Measurements from ENCODE around the gene LCN10. TPM values are rescaled to one million over a fixed set of nuclear protein-coding genes. Genes with fewer than 3 reads are reported as not detected.

The LCN10 gene
- total and polyA plus RNA-seq, 10 of the 15 experiments (the other 5 are each of a cell fraction or from before 2014, with no cell fraction given) = 0.06 to 1.3 (median 0.21) TPM; not detected in 1

DNA sequence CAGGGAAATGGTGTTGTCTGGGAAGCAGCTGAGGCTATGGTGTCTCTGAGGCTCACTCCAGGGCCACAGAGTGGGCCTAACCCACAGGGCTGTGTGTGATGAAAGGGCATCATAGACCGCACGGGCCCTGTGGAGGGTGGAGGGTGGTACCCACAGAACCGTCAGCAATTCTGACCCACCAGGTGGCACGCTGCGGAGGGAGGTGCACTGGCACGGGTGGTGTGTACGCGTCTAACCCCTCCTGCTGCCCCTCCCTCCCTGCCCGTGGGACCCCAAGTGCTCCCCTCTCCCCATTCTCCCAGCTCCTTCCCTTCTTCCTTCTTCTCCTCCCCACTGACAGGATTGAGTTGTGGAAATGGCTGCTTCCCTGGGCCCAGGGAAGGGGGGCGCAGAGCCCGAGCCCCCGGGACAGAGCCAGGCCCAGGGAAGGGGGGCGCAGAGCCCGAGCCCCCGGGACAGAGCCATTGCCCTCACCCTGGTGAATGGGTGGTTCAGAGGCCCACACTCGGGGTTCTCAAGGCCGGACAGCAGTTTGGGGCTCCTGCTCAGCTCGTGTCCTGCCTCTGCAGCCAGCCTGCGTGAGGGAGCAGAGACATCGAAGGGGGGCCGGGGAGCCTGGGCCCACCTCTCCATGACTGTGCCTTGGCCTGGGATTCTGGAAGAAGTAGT, 6.8 kb downstream of the LCN10 start (continued):
- no peak for TF ChIP-seq ASH2L (IDR thresholded peaks at IDR 0.05; ENCODE audit: borderline replicate concordance, low read depth)
- TF ChIP-seq ZNF622 (IDR thresholded peaks at IDR 0.05) = no peak
- no peak for TF ChIP-seq ESRRA (IDR thresholded peaks at IDR 0.05; ENCODE audit: low read length)
- no peak for TF ChIP-seq IKZF2 (IDR thresholded peaks at IDR 0.05)
- TF ChIP-seq SPI1 (IDR thresholded peaks at IDR 0.05; ENCODE audit: borderline replicate concordance, insufficient read depth, low read depth, low read length) = no peak

DNA sequence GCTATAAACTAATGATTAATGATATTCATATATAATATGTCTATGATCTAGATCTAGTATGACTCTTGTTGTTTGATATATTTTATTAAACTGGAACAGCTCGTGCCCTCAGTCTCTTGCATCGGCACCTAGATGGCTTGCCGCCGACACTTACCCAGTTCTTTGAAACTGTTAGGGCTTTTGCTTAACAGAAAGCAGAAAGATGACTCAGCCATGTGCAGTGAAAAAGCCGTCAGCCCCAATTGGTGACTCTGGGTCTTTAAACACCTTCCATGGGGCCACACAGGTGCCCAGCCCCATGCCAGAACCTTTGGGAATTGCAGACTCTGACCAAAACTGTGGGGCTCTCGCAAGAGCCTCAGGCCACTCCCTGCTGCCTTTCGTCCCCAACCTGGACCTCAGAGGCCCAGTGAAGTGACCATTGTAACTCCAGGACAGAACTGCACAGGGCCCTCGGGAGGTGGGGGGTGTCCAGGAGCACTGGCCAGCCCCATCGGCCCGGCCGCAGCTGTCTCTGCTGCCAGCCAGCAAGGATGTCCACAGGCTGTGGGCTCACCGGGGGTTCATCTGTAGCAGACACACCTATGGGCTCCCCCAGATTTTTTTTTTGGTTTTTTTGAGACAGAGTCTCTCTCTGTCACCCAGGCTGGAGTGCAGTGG, 7.8 kb downstream of the LCN10 start:
- ATAC-seq = no peak
- H3K4me3 ChIP-seq = no peak overlapping the region
- H3K36me3 ChIP-seq (ENCODE audit: control insufficient read depth in 2 of 2, insufficient read depth in 2 of 2, low read length in 1 of 2) = no peaks in the 10 kb centered on the region
- H3K4me1 ChIP-seq (ENCODE audit: control insufficient read depth, insufficient read depth, low read length) = no peaks in the 10 kb centered on the region
- peaks cover under 1% of the 10 kb centered on the region; the same call in 1 of the 2 replicates for H3K79me2 ChIP-seq (ENCODE audit: control insufficient read depth, insufficient read depth, low read length)
- no peak for DNase-seq (ENCODE audit: low read depth, low spot score)
- no peak for FAIRE-seq
- in situ Hi-C loops (cut with MboI) = no loop called here
- H3K27ac ChIP-seq (ENCODE audit: control insufficient read depth, insufficient read depth) = no peak overlapping the region
- no peak overlapping the region for H3K4me2 ChIP-seq (ENCODE audit: control insufficient read depth, insufficient read depth)
- no peak overlapping the region for H2AFZ ChIP-seq (ENCODE audit: control insufficient read depth, low read depth, low read length)
- H3K9me3 ChIP-seq (replicated peaks; ENCODE audit: control insufficient read depth, insufficient read depth, low read length) = no peaks in the 10 kb centered on the region
- ChIA-PET SMC1A (ENCODE audit: uncharacterized antibody, unreplicated experiment) (no interaction called here), CTCF (no interaction called here), POLR2A (no interaction called here), RAD21 (ENCODE audit: unreplicated experiment) (no interaction called here)
- no peak overlapping the region for H3K9ac ChIP-seq (ENCODE audit: control insufficient read depth, insufficient read depth, low read length)
- WGBS (ENCODE audit: insufficient coverage, insufficient replicate concordance, low lambda C conversion rate, missing lambda C conversion rate) = 60% methylated on average over 11 of the region's 12 CpGs
- TF ChIP-seq EP300 (IDR thresholded peaks at IDR 0.05; ENCODE audit: borderline replicate concordance in 1 of 2, control insufficient read depth in 1 of 2, low read depth in 2 of 2, low read length in 2 of 2) = no peak
- no peaks in the 10 kb centered on the region for H3K27me3 ChIP-seq (replicated peaks in 1 of 2; ENCODE audit: control insufficient read depth in 2 of 2, insufficient read depth in 2 of 2, low read length in 1 of 2)
- no TSS peak for BruUV-seq (replicated peaks)
- intact Hi-C loops (cut with micrococcal nuclease; ENCODE audit: unreplicated experiment) = no loop called here
- H4K20me1 ChIP-seq (ENCODE audit: control insufficient read depth, insufficient read depth) = no peaks in the 10 kb centered on the region

Measured in GM12878 (cell line).